Measurements from ENCODE around the gene RAP2B. TPM values are rescaled to one million over a fixed set of nuclear protein-coding genes. Genes with fewer than 3 reads are reported as not detected.
A peak's percentile ranks its signal among the peaks of the same experiment; 100 is the strongest.
"Not testable (repeated sequence)": the region's sequence is repeated elsewhere in the genome, so short reads cannot be mapped to it uniquely, and the experiment has no call there.

Gene RAP2B
- total RNA-seq, 2 experiments from 2014 or later, result 12.7 to 13.0 TPM

- H3K4me1 Mint-ChIP-seq (ENCODE audit: low read depth), result peaks cover 16% of the 10 kb centered on the region
- peaks cover 5% of the 10 kb centered on the region for H3K9me3 Mint-ChIP-seq
- POLR2A ChIA-PET, result no interaction called here
- H3K27ac Mint-ChIP-seq, result peak overlapping the region; percentile 25
- peaks cover 6% of the 10 kb centered on the region for H3K36me3 Mint-ChIP-seq
- no peak overlapping the region for H3K4me3 Mint-ChIP-seq
- CTCF ChIA-PET, result no interaction called here
- DNase-seq, result no peak
- intact Hi-C loops (cut with micrococcal nuclease), result no loop called here
- H3K27me3 Mint-ChIP-seq, result no peaks in the 10 kb centered on the region
These were observed 11.9 kb downstream of the RAP2B start for GRCh38 chr3:153173758-153174516.

- H3K27me3 Mint-ChIP-seq, result no peaks in the 10 kb centered on the region
These were observed 14.2 kb downstream of the RAP2B start for GRCh38 chr3:153176197-153176596.

DNA sequence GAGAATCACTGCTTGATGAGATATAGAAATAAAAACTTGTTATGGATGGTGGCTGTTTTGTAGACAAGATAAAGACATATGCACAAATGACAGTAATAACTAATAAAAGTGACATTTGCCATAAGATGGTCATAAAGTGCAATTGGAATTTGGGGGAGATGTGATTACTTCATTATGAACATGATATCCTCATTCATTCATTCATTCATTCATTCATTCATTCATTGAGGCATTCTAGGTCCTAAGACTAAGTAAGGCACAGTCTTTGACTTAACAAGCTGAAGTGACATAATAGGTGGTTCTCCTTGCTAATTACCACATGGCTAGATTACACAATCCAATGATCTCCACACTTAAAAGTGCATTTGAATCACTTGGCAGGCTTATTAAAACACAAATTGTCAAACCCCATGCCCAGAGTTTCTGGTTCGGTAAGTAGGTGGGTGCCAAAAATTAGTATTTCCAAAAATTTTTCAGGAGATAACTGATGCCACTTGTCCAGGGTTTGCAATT, 18.9 kb downstream of the RAP2B start:
- no peak for DNase-seq
- ChIA-PET POLR2A (no interaction called here), CTCF (no interaction called here)
- no peaks in the 10 kb centered on the region for H3K27me3 Mint-ChIP-seq
- peaks cover 6% of the 10 kb centered on the region for H3K36me3 Mint-ChIP-seq
- intact Hi-C loops (cut with micrococcal nuclease), result no loop called here
- peaks cover 5% of the 10 kb centered on the region for H3K9me3 Mint-ChIP-seq
- H3K4me1 Mint-ChIP-seq (ENCODE audit: low read depth), result peaks cover 11% of the 10 kb centered on the region
- no peak overlapping the region for H3K27ac Mint-ChIP-seq
- H3K4me3 Mint-ChIP-seq, result no peak overlapping the region

More at GRCh38 chr3:153176197-153176596, 14.2 kb downstream of the RAP2B start:
- intact Hi-C loops (cut with micrococcal nuclease), result no loop called here
- Mint-ChIP-seq H3K27ac (no peak overlapping the region), H3K4me3 (no peak overlapping the region), H3K9me3 (peaks cover 5% of the 10 kb centered on the region), H3K36me3 (peaks cover 6% of the 10 kb centered on the region), H3K4me1 (ENCODE audit: low read depth) (peaks cover 13% of the 10 kb centered on the region)
- no peak for DNase-seq
- CTCF ChIA-PET, result no interaction called here
- POLR2A ChIA-PET, result no interaction called here

DNA sequence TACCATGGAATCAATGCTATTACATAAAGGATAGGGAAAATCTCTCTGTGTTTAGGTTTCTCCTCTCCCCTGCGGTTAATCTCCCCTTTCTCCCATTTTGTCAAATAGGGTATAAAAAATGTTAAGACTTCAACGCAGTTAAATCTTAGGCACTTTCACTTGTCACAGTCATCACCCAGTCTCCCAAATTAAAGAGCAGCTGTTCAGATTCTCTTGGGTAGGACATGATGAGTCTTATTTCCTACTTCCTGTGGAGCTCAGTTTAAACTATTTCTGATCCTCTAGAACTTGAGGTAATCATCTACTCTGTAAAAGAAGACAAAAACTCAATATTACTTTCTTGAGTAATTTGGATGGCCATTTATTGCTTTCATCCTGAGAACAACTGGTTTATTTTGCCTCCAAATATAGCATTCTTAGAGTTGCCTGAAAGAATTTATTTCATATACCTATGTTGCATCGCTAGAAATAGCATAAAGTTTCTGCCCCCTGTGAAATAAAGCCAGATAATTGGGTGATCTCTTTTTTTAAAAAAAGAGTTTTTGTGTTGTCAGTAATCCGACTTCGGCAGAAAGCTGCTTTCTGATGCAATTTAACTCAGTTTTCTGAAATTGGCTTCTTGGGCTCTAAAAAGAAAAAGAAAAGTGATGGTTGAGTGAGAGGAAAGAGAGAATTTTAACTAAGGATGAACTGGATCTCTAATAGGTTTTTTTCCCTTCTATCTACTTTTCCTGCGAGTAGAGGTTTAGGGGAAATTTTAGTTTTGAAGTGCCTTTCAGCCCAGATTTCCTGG, 20.7 kb downstream of the RAP2B start:
- ChIA-PET CTCF (no interaction called here), POLR2A (no interaction called here)
- DNase-seq, result no peak
- intact Hi-C loops (cut with micrococcal nuclease), result no loop called here
- no peak overlapping the region for H3K4me3 Mint-ChIP-seq
- peaks cover 11% of the 10 kb centered on the region for H3K4me1 Mint-ChIP-seq (ENCODE audit: low read depth)
- H3K27me3 Mint-ChIP-seq, result no peaks in the 10 kb centered on the region
- no peaks in the 10 kb centered on the region for H3K9me3 Mint-ChIP-seq
- H3K27ac Mint-ChIP-seq, result no peak overlapping the region
- H3K36me3 Mint-ChIP-seq, result peaks cover 2% of the 10 kb centered on the region

DNA sequence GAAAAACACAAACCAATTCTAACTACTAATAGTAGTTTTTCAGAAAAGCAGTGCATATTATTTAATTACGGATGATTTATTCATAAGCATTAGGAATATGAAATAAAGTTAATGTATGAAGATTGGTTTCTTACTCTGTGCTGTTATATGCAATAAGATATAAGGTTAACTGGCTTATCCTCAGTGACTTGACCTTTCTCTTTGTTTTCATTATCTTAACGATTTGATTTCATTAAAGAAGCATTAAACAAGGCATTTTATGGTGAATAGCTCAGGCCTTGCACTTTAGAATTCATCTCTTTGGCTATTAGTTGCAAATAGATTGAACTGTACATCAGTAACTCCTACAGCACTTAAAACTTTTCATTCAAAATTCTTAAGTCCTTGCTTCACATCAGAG, 28.9 kb downstream of the RAP2B start:
- Mint-ChIP-seq H3K4me1 (ENCODE audit: low read depth) (no peaks in the 10 kb centered on the region), H3K9me3 (no peaks in the 10 kb centered on the region), H3K4me3 (no peak overlapping the region), H3K36me3 (peaks cover 3% of the 10 kb centered on the region), H3K27me3 (no peaks in the 10 kb centered on the region), H3K27ac (no peak overlapping the region)
- intact Hi-C loops (cut with micrococcal nuclease), result no loop called here
- ChIA-PET POLR2A (no interaction called here), CTCF (no interaction called here)
- DNase-seq, result no peak

- H3K27ac Mint-ChIP-seq, result no peak overlapping the region
- H3K4me1 Mint-ChIP-seq (ENCODE audit: low read depth), result no peaks in the 10 kb centered on the region
- DNase-seq, result no peak
- H3K4me3 Mint-ChIP-seq, result no peak overlapping the region
- H3K36me3 Mint-ChIP-seq, result peaks cover 3% of the 10 kb centered on the region
- POLR2A ChIA-PET, result no interaction called here
- CTCF ChIA-PET, result no interaction called here
- no peaks in the 10 kb centered on the region for H3K27me3 Mint-ChIP-seq
- H3K9me3 Mint-ChIP-seq, result no peaks in the 10 kb centered on the region
- intact Hi-C loops (cut with micrococcal nuclease), result no loop called here
These were observed 30.3 kb downstream of the RAP2B start for GRCh38 chr3:153192327-153192726.

- DNase-seq; H3K4me1 Mint-ChIP-seq (ENCODE audit: low read depth); intact Hi-C loops (cut with micrococcal nuclease); H3K27ac Mint-ChIP-seq; H3K27me3 Mint-ChIP-seq; POLR2A ChIA-PET; H3K36me3 Mint-ChIP-seq; CTCF ChIA-PET; H3K4me3 Mint-ChIP-seq; H3K9me3 Mint-ChIP-seq: not testable (repeated sequence)
These were observed 31.9 kb downstream of the RAP2B start for GRCh38 chr3:153193786-153194476.

GRCh38 chr3:153195349-153195879, 33.4 kb downstream of the RAP2B start:
- intact Hi-C loops (cut with micrococcal nuclease), result no loop called here
- Mint-ChIP-seq H3K36me3 (peaks cover 3% of the 10 kb centered on the region), H3K9me3 (no peaks in the 10 kb centered on the region), H3K4me3 (no peak overlapping the region), H3K4me1 (ENCODE audit: low read depth) (no peaks in the 10 kb centered on the region), H3K27me3 (no peaks in the 10 kb centered on the region), H3K27ac (no peak overlapping the region)
- DNase-seq, result no peak
- CTCF ChIA-PET, result no interaction called here
- POLR2A ChIA-PET, result no interaction called here

DNA sequence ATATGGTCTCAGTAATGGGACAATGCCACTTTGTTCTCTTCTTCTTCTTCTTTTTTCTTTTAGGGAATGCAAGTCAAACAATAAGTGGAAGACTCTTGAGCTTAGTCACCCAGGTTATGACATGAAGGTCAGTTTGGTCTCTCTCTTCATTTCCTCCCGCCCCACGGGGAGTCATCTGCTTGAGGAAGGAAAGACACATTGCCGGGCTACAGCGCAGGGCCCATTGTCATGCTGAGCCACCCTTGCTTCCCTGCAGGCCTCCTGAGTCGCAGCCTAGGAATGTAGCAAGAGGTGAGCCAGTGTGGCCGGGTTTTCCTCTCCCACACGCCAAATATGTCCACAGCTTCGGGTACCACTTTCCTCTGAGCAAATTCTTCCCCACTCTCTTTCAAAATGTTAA, 47.6 kb downstream of the RAP2B start:
- Mint-ChIP-seq H3K27me3 (no peaks in the 10 kb centered on the region), H3K27ac (no peak overlapping the region), H3K9me3 (no peaks in the 10 kb centered on the region), H3K4me3 (no peak overlapping the region), H3K36me3 (no peaks in the 10 kb centered on the region), H3K4me1 (ENCODE audit: low read depth) (peaks cover 30% of the 10 kb centered on the region)
- POLR2A ChIA-PET, result no interaction called here
- intact Hi-C loops (cut with micrococcal nuclease), result no loop called here
- CTCF ChIA-PET, result interaction anchor here (1.0 to 1.5 kb wide), 3 partner anchors 11 to 84 kb away, joined by 3 read pairs; no protein-coding TSS in a partner anchor
- peak; percentile 11 for DNase-seq

- Mint-ChIP-seq H3K36me3 (no peaks in the 10 kb centered on the region), H3K27me3 (no peaks in the 10 kb centered on the region), H3K4me3 (no peak overlapping the region), H3K4me1 (ENCODE audit: low read depth) (peaks cover 31% of the 10 kb centered on the region), H3K27ac (no peak overlapping the region), H3K9me3 (no peaks in the 10 kb centered on the region)
- ChIA-PET CTCF (interaction anchor here (0.6 to 1.2 kb wide), 4 partner anchors 11 to 113 kb away, joined by 3 read pairs; no protein-coding TSS in a partner anchor), POLR2A (no interaction called here)
- intact Hi-C loops (cut with micrococcal nuclease), result loop anchor here (1.0 kb wide), 1 partner anchor 72 kb away; no protein-coding TSS in a partner anchor
- DNase-seq, result no peak
These were observed 48.1 kb downstream of the RAP2B start for GRCh38 chr3:153210146-153210545.

- POLR2A ChIA-PET, result no interaction called here
- H3K4me3 Mint-ChIP-seq, result no peak overlapping the region
- CTCF ChIA-PET, result interaction anchor here (0.6 to 1.2 kb wide), 3 partner anchors 10 to 113 kb away, joined by 3 read pairs; no protein-coding TSS in a partner anchor
These were observed 48.6 kb downstream of the RAP2B start for GRCh38 chr3:153210660-153211059.

GRCh38 chr3:153215497-153215896, 53.5 kb downstream of the RAP2B start:
- intact Hi-C loops (cut with micrococcal nuclease), result no loop called here
- H3K4me3 Mint-ChIP-seq, result no peak overlapping the region
- H3K9me3 Mint-ChIP-seq, result no peaks in the 10 kb centered on the region
- CTCF ChIA-PET, result no interaction called here
- no peaks in the 10 kb centered on the region for H3K36me3 Mint-ChIP-seq
- H3K27ac Mint-ChIP-seq, result no peak overlapping the region
- H3K4me1 Mint-ChIP-seq (ENCODE audit: low read depth), result peaks cover 46% of the 10 kb centered on the region
- H3K27me3 Mint-ChIP-seq, result no peaks in the 10 kb centered on the region
- POLR2A ChIA-PET, result no interaction called here
- no peak for DNase-seq

More at GRCh38 chr3:153210660-153211059, 48.6 kb downstream of the RAP2B start:
- Mint-ChIP-seq H3K27me3 (no peaks in the 10 kb centered on the region), H3K9me3 (no peaks in the 10 kb centered on the region), H3K4me1 (ENCODE audit: low read depth) (peaks cover 36% of the 10 kb centered on the region), H3K36me3 (no peaks in the 10 kb centered on the region), H3K27ac (no peak overlapping the region)
- intact Hi-C loops (cut with micrococcal nuclease), result loop anchor here (1.0 kb wide), 1 partner anchor 72 kb away; no protein-coding TSS in a partner anchor
- DNase-seq, result no peak

Data from activated CD4-positive, alpha-beta memory T cell treated with anti-CD3 and anti-CD28 coated beads for 36 hours (primary cell).